Measurements from ENCODE around the gene DDX27.

GRCh38 chr20:49179368-49180277, 39.6 kb upstream of the DDX27 start:
- TF ChIP-seq CTCF (IDR thresholded peaks at IDR 0.05; ENCODE audit: low read depth, low read length, poor library complexity, severe bottlenecking): no peak
- no peak for TF ChIP-seq EZH2phosphoT487 (IDR thresholded peaks at IDR 0.05; ENCODE audit: borderline replicate concordance, low read length)

All from DOHH2 (cell line).